Activated B cell treated with CpG ODN at 0.5 μM for 24 hours (primary cell): ENCODE data around the gene GTF2F2. TPM values are rescaled to one million over a fixed set of nuclear protein-coding genes. Genes with fewer than 3 reads are reported as not detected.

Experiments
- ATAC-seq: fragments of 200-7000 bp; cut with Tn5 transposase; one replicate; pipeline ENCODE4 v1.10.0; 2021; ENCODE audit warnings: low read depth, mild to moderate bottlenecking, moderate library complexity
- CTCF ChIA-PET: fragments of 350-600 bp; sonication (Branson Sonifier 250); formaldehyde crosslinking; loops from one replicate; lab custom pipeline; 2021; ENCODE audit warnings: antibody characterized with exemption; lab: Charles Lee
- POLR2A ChIA-PET: fragments of 350-600 bp; sonication (Branson Sonifier 250); formaldehyde crosslinking; loops from one replicate; lab custom pipeline; 2021; ENCODE audit warnings: antibody characterized with exemption; lab: Charles Lee
- DNase-seq: peaks from one replicate; pipeline ENCODE4 v3.0.0; 2022
- H3K27ac Mint-ChIP-seq: one replicate; pipeline ENCODE4 v1.8.0; 2020; ENCODE audit warnings: mixed read lengths
- H3K27me3 Mint-ChIP-seq: one replicate; pipeline ENCODE4 v1.8.0; 2021; ENCODE audit warnings: mixed read lengths
- H3K36me3 Mint-ChIP-seq: one replicate; pipeline ENCODE4 v1.8.0; 2021; ENCODE audit warnings: low read depth, mixed read lengths
- H3K4me1 Mint-ChIP-seq: one replicate; pipeline ENCODE4 v1.8.0; 2021; ENCODE audit warnings: mixed read lengths
- H3K4me3 Mint-ChIP-seq: one replicate; pipeline ENCODE4 v1.8.0; 2020; ENCODE audit warnings: mild to moderate bottlenecking, mixed read lengths
- H3K9me3 Mint-ChIP-seq: one replicate; pipeline ENCODE4 v1.8.0; 2020; ENCODE audit warnings: mixed read lengths
- CTCF ChIP-seq: fragments of 200-600 bp; IDR thresholded peaks from one replicate; pipeline ENCODE4 v1.8.0; 2022; ENCODE audit warnings: antibody characterized with exemption, mild to moderate bottlenecking
- intact Hi-C: fragments of 100-400 bp; cut with micrococcal nuclease; formaldehyde crosslinking; loops from one replicate; pipeline ENCODE4 v1.15.1; 2024
- total RNA-seq: library from RNA; stranded (reverse); gene quantifications from 2 replicates; pipeline ENCODE4 v1.2.3, GENCODE V29; 2022

GTF2F2 gene
- total RNA-seq, 1 donor from 2014 or later: 19.8 TPM

DNA sequence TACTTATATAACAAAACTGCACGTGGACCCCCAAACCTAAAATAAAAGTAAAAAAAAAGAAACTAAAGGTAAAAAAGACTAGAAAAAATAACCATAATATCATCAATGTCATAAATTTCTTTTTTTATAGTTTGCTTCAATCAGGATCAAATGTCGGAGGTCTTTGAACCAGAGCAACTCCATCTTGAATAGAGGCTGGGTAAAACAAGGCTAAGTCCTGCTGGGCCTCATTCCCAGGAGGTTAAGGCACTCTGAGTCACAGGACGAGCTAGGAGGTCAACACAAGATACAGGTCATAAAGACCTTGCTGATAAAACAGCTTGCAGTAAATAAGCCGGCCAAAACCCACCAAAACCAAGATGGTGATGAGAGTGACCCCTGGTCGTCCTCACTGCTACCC, 196.7 kb downstream of the GTF2F2 start:
- Mint-ChIP-seq H3K4me3 (no peak overlapping the region), H3K4me1 (peaks cover 2% of the 10 kb centered on the region), H3K27me3 (no peaks in the 10 kb centered on the region), H3K36me3 (no peaks in the 10 kb centered on the region), H3K9me3 (no peaks in the 10 kb centered on the region), H3K27ac (no peak overlapping the region)
- intact Hi-C loops: no loop called here
- DNase-seq: no peak
- ATAC-seq: no peak
- CTCF ChIA-PET: no interaction called here
- no peak for TF ChIP-seq CTCF
- POLR2A ChIA-PET: no interaction called here

DNA sequence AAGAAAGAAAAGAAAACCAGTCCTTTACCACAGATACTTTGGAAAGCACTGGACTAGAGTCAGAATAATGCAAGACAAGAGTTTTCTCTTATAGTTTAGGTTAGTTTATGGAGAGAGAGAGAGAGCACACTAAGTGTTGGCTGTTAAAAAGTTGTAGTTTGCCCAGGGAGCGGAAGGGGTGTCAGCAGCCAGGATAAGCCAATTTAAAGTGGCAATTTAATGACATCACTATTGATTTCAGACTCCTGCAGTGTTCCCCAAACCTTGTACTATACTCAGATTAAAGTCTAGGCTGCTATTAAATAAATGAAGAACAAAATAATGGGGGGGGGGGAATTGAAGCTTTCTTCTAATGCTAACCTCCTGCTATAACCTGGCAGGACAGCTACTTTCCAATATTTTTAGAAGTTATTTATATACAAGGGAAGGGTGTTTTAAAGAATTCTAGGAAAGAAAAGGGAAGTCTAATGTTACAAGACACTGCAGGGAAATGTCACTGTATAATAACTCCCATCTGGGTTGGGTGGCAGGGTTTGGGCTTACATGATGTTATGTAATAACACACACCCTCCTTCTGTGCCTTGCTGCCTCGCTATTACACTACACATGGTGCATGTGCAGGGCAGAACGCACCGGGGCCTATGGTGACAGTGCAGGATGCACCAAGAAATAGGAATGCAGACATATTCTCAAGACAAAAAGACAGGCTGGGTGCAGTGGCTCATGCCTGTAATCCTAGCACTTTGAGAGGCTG, 200.7 kb downstream of the GTF2F2 start:
- no peaks in the 10 kb centered on the region for H3K36me3 Mint-ChIP-seq
- POLR2A ChIA-PET: no interaction called here
- no peaks in the 10 kb centered on the region for H3K9me3 Mint-ChIP-seq
- CTCF ChIA-PET: no interaction called here
- ATAC-seq: no peak
- DNase-seq: no peak
- no peak for TF ChIP-seq CTCF
- intact Hi-C loops: no loop called here
- H3K27me3 Mint-ChIP-seq: no peaks in the 10 kb centered on the region
- H3K4me3 Mint-ChIP-seq: no peak overlapping the region
- H3K27ac Mint-ChIP-seq: no peak overlapping the region
- H3K4me1 Mint-ChIP-seq: peaks cover 2% of the 10 kb centered on the region

DNA sequence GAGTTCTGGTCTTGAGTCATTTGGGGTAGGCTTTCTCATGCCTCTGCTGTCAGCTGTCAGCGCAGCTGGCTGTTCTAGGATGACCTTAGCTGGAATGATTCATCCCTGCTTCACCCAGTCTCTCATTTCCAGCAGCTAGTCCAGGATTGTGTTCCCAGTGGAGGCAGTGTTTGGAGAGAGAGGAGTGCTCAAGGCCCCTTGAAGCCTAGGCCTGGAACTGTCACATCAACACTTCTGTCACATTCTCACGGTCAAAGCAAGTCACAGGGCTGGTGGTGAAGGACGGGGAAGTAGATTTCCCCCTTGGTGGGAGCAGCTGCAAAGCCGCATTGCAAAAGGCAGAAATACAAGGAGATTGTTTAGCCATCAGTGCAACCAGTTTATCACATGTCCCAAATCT, 205.5 kb downstream of the GTF2F2 start:
- DNase-seq (no peak), ATAC-seq (no peak)
- Mint-ChIP-seq H3K27me3 (no peaks in the 10 kb centered on the region), H3K36me3 (no peaks in the 10 kb centered on the region), H3K4me3 (no peak overlapping the region), H3K4me1 (peaks cover 24% of the 10 kb centered on the region), H3K9me3 (no peaks in the 10 kb centered on the region), H3K27ac (peak overlapping the region; percentile 30)
- CTCF ChIA-PET: interaction anchor here (1.4 kb wide), 1 partner anchor 278 kb away, joined by 6 read pairs; no protein-coding TSS in a partner anchor
- POLR2A ChIA-PET: no interaction called here
- no peak for TF ChIP-seq CTCF
- intact Hi-C loops: no loop called here

GRCh38 chr13:45327253-45327955, 207.1 kb downstream of the GTF2F2 start:
- TF ChIP-seq CTCF: no peak
- Mint-ChIP-seq H3K9me3 (no peaks in the 10 kb centered on the region), H3K27me3 (no peaks in the 10 kb centered on the region), H3K36me3 (no peaks in the 10 kb centered on the region), H3K27ac (no peak overlapping the region), H3K4me1 (peaks cover 37% of the 10 kb centered on the region), H3K4me3 (no peak overlapping the region)
- ChIA-PET CTCF (no interaction called here), POLR2A (interaction anchor here (0.9 kb wide), 1 partner anchor 281 kb away, joined by 4 read pairs; no protein-coding TSS in a partner anchor)
- intact Hi-C loops: no loop called here
- DNase-seq (no peak), ATAC-seq (no peak)

DNA sequence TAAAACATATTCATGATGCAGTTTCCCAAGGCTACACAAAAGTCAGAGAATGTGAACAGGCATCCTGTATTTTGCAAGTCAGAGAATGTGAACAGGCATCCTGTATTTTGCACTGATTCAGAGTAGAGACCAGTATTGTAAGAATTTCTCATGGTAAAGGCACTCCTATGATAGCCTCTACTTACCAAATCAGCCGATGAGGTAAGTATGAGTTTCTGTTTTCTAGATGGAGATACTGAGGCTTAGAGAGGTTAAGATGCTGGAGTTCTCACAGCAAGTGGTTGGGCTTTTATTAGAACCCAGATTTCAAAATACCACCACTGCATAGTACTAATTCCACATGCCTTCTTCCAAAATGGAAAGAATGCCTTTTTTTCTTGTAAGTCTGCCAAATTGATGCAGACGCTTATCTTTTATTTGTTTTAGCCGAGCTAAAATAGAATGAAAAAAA, 208.4 kb downstream of the GTF2F2 start:
- Mint-ChIP-seq H3K4me3 (no peak overlapping the region), H3K36me3 (peaks cover 3% of the 10 kb centered on the region), H3K9me3 (no peaks in the 10 kb centered on the region), H3K27ac (no peak overlapping the region), H3K4me1 (peaks cover 50% of the 10 kb centered on the region), H3K27me3 (no peaks in the 10 kb centered on the region)
- POLR2A ChIA-PET: interaction anchor here (0.7 to 1.2 kb wide), 2 partner anchors 12 to 264 kb away, joined by 3 to 16 read pairs; partner anchors contain the start of gene TPT1
- no peak for TF ChIP-seq CTCF
- DNase-seq (no peak), ATAC-seq (no peak)
- CTCF ChIA-PET: no interaction called here
- intact Hi-C loops: loop anchor here (1.0 kb wide), 1 partner anchor 13 kb away; the partner anchor contains the start of gene TPT1
